Peyer's patch (tissue), 4 donors: Measurements from ENCODE around the gene SERGEF.

Experiments
- POLR2A ChIP-seq, 2 donors: fragments of 450-650 bp; IDR thresholded peaks; one replicate each; pipeline ENCODE4 v1.5.1; 2017; ENCODE audit warnings: antibody characterized with exemption in 2 of 2, mild to moderate bottlenecking in 2 of 2, moderate library complexity in 2 of 2
- TF ChIP-seq, protein P1 (sequence below), 6 experiments: fragments of 450-650 bp in 4 of 6; fragments of 200-600 bp in 2 of 6; sonication (generic) in 1 of 6; IDR thresholded peaks; one replicate each; pipeline ENCODE4 v1.5.1; 2017 to 2019; ENCODE audit warnings: antibody characterized with exemption in 6 of 6, mild to moderate bottlenecking in 3 of 6, moderate library complexity in 1 of 6

DNA sequence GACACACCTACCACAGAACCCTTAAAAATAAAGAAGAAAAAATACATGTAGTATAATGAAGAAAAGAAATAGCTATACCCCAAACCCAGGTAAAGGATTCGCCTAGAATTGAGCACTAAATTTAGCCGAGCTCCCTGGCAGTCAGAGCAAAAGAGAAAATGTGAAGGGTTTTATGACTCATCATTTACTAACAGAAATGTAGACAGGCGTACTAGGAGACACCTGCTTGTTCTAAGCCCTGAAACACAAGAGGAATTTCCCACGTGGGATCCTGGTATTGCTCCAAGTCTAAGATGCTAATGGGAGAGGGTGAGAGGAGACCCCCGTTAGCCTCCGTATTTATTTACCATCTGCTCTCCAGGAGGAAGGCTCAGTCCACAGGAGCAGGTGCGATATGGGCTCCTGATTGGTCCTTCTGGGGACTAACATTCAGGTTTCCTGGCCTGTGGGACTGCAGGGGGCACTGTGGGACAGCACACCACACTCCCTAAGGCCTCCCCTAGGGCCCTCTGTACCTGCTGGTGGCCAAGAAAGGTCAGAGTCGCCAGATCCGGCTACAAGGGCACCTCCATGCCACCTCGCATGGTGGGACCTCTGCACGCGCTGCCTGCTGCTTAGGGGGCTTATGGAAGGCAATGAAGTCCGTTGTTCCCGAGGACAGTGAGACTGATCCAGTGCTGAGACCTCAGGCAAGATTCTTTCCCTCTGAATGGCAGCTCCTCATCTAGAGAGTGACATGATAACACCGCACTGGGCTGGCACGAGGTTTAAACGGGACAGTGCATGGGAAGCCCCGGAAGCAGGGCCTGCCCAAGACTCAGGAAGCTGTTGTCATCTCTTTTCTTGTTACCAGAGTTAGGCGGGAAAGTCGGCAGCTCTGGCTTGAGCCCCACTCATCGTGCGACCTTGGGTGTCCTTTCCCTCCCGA, 252.5 kb downstream of the SERGEF start:
- TF ChIP-seq, protein P1, sequence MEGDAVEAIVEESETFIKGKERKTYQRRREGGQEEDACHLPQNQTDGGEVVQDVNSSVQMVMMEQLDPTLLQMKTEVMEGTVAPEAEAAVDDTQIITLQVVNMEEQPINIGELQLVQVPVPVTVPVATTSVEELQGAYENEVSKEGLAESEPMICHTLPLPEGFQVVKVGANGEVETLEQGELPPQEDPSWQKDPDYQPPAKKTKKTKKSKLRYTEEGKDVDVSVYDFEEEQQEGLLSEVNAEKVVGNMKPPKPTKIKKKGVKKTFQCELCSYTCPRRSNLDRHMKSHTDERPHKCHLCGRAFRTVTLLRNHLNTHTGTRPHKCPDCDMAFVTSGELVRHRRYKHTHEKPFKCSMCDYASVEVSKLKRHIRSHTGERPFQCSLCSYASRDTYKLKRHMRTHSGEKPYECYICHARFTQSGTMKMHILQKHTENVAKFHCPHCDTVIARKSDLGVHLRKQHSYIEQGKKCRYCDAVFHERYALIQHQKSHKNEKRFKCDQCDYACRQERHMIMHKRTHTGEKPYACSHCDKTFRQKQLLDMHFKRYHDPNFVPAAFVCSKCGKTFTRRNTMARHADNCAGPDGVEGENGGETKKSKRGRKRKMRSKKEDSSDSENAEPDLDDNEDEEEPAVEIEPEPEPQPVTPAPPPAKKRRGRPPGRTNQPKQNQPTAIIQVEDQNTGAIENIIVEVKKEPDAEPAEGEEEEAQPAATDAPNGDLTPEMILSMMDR (IDR thresholded peaks at IDR 0.05): peak in 4 of 6 experiments; percentile 27 to 77 (median 70)
- TF ChIP-seq POLR2A (IDR thresholded peaks at IDR 0.05): no peak
